Endothelial cell (in vitro differentiated cells): Measurements from ENCODE around the gene BOC. TPM values are rescaled to one million over a fixed set of nuclear protein-coding genes. Genes with fewer than 3 reads are reported as not detected.

Source experiments
- DNase-seq: peaks from one replicate; pipeline ENCODE4 v3.0.0; 2021; ENCODE audit warnings: low spot score
- H3K27ac Mint-ChIP-seq: one replicate; pipeline ENCODE4 v1.8.0; 2021; ENCODE audit warnings: mixed read lengths, inconsistent platforms; ENCODE audit not compliant: unreplicated experiment
- H3K27me3 Mint-ChIP-seq: one replicate; pipeline ENCODE4 v1.8.0; 2021; ENCODE audit warnings: mild to moderate bottlenecking, moderate library complexity, mixed read lengths, inconsistent platforms; ENCODE audit not compliant: unreplicated experiment
- H3K36me3 Mint-ChIP-seq: one replicate; pipeline ENCODE4 v1.8.0; 2021; ENCODE audit warnings: mild to moderate bottlenecking, low read depth, mixed read lengths, inconsistent platforms; ENCODE audit not compliant: unreplicated experiment
- H3K4me1 Mint-ChIP-seq: one replicate; pipeline ENCODE4 v1.8.0; 2021; ENCODE audit warnings: mild to moderate bottlenecking, mixed read lengths, inconsistent platforms; ENCODE audit not compliant: unreplicated experiment
- H3K4me3 Mint-ChIP-seq: one replicate; pipeline ENCODE4 v1.8.0; 2021; ENCODE audit warnings: mild to moderate bottlenecking, mixed read lengths, inconsistent platforms; ENCODE audit not compliant: unreplicated experiment
- H3K9me3 Mint-ChIP-seq: one replicate; pipeline ENCODE4 v1.8.0; 2021; ENCODE audit warnings: mixed read lengths, inconsistent platforms; ENCODE audit not compliant: unreplicated experiment
- CTCF ChIP-seq: fragments of 200-600 bp; sonication (generic); IDR thresholded peaks from one replicate; pipeline ENCODE4 v1.5.0; 2021; ENCODE audit warnings: antibody characterized with exemption; ENCODE audit not compliant: unreplicated experiment
- total RNA-seq: library from RNA; stranded (reverse); fragmentation: NEBNext Ultra II Directional; extraction: Animal tissue kit (Norgen Biotek cat#: 25700); gene quantifications from one replicate; pipeline ENCODE4 v1.2.1, GENCODE V29; 2021; ENCODE audit not compliant: unreplicated experiment

Gene BOC
- total RNA-seq, 1 donor from 2014 or later = 3.8 TPM

DNA sequence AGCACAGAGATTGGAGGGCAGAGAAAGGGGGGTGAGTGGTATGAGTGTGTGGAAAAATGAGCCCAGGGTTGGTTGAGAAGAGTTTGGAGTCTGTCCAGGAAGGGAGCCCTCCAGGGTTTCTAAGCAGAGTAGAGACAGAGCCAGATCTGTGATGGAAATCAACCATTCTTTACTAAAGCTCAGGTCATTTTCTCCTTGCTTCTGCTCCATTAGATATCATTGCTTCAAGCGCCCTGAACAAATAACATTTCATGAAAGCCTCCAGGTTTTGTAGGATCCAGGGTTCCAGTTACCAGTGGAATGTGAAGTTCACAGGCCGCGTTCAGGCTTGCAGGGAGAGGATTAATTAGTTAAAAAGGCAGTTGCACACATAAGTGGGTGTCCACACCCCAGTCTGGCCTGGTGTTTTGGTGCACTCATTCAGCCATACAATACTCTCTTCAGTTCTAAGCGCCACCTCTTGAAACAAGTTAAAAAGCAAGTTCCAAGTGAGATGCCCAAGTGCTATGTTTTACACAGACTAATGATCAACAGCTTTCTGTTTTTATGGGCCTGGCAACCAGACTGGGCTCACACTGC lies 16.4 kb upstream of the BOC start:
- DNase-seq = no peak
- Mint-ChIP-seq H3K36me3 (no peaks in the 10 kb centered on the region), H3K9me3 (no peaks in the 10 kb centered on the region), H3K4me3 (no peak overlapping the region), H3K27ac (no peak overlapping the region), H3K27me3 (no peaks in the 10 kb centered on the region), H3K4me1 (peaks cover 3% of the 10 kb centered on the region)
- TF ChIP-seq CTCF = no peak

DNA sequence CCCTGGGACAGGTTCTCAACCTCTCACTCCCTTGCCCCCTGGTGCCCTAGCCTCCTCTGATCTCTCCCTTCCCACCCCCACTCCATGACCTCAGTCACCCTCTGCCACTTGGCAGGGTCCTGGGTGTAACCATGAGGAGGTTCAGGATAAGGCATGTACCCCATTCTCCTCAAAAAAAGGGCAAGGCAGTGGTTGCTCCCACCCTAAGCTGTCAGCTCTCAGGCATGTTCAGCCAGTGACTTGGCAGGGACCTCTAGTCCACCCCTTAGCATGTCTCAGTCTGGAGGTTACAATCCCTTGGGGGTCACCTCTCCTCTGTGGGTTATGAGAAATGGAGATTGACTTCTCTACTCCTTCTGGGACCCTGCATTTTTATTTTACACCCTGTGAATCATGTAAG lies 11.0 kb upstream of the BOC start:
- H3K27me3 Mint-ChIP-seq = no peaks in the 10 kb centered on the region
- H3K4me3 Mint-ChIP-seq = no peak overlapping the region
- H3K36me3 Mint-ChIP-seq = no peaks in the 10 kb centered on the region
- H3K4me1 Mint-ChIP-seq = no peaks in the 10 kb centered on the region
- no peaks in the 10 kb centered on the region for H3K9me3 Mint-ChIP-seq
- no peak for TF ChIP-seq CTCF
- no peak for DNase-seq
- H3K27ac Mint-ChIP-seq = no peak overlapping the region

GRCh38 chr3:113200946-113201345 lies 10.4 kb upstream of the BOC start:
- H3K4me3 Mint-ChIP-seq = no peak overlapping the region
- no peaks in the 10 kb centered on the region for H3K9me3 Mint-ChIP-seq
- no peaks in the 10 kb centered on the region for H3K27me3 Mint-ChIP-seq
- H3K27ac Mint-ChIP-seq = no peak overlapping the region
- DNase-seq = no peak
- H3K36me3 Mint-ChIP-seq = no peaks in the 10 kb centered on the region
- TF ChIP-seq CTCF = no peak
- H3K4me1 Mint-ChIP-seq = no peaks in the 10 kb centered on the region

DNA sequence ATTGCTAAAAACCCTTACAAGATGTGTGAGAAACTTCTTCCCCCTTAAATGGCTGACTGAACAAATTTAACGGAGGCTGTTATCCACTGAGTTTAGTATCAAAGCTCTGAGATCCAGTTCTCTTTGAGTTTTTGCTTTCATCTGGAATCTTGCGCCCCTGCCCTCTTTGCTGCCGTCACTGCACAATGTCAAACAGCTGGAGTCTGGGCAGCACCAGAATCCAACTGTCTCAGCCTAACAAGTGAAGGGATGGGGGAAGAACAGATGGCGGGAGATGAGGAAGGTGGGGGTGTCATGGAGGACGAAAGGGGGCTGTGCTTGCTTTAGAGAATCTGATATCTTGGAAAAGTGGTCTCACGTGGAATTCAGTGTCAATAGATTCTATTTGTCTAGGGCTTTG lies 7.0 kb upstream of the BOC start:
- DNase-seq = no peak
- no peak for TF ChIP-seq CTCF
- H3K27ac Mint-ChIP-seq = no peak overlapping the region
- H3K9me3 Mint-ChIP-seq = no peaks in the 10 kb centered on the region
- H3K4me3 Mint-ChIP-seq = no peak overlapping the region
- peaks cover 1% of the 10 kb centered on the region for H3K27me3 Mint-ChIP-seq
- no peaks in the 10 kb centered on the region for H3K36me3 Mint-ChIP-seq
- no peaks in the 10 kb centered on the region for H3K4me1 Mint-ChIP-seq

DNA sequence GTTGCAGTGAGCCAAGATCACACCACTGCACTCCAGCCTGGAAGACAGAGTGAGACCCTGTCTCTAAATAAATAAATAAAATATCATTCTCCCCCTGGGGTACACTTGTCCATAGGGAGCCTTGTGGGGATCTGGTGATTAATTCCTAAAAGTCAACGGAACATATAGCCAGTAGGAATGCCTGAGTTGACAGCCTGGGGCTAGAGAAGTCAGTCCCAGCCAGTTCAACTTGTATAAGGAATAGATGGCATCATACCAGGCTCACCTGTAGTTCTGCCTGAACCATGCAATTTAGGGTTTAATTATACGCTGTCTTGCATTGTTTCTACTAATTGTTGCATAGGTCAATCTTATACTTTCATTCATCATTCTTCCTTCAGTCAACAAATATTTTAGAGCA lies 5.9 kb upstream of the BOC start:
- no peak overlapping the region for H3K4me3 Mint-ChIP-seq
- H3K4me1 Mint-ChIP-seq = peaks cover under 1% of the 10 kb centered on the region
- TF ChIP-seq CTCF = no peak
- H3K27ac Mint-ChIP-seq = no peak overlapping the region
- no peak for DNase-seq
- no peaks in the 10 kb centered on the region for H3K36me3 Mint-ChIP-seq
- peaks cover 5% of the 10 kb centered on the region for H3K27me3 Mint-ChIP-seq
- H3K9me3 Mint-ChIP-seq = no peaks in the 10 kb centered on the region
